Gastroesophageal sphincter (tissue), 3 donors: ENCODE data around the gene ITPKB.

Experiments used
- CTCF ChIP-seq, 4 experiments: fragments of 200-600 bp in 2 of 4; fragments of 450-650 bp in 2 of 4; sonication (generic) in 1 of 4; IDR thresholded peaks; one replicate each; pipeline ENCODE4 v1.5.1; 2017 to 2019; ENCODE audit warnings: antibody characterized with exemption in 4 of 4, mild to moderate bottlenecking in 2 of 4, moderate library complexity in 2 of 4
- POLR2AphosphoS5 ChIP-seq: sonication (generic); formaldehyde crosslinking; IDR thresholded peaks from one replicate; pipeline ENCODE4 v1.6.1; 2017; ENCODE audit warnings: antibody characterized with exemption

GRCh38 chr1:226659641-226660040 is 79.4 kb downstream of the ITPKB start:
- no peak for TF ChIP-seq CTCF (IDR thresholded peaks at IDR 0.05)
- TF ChIP-seq POLR2AphosphoS5 = no peak
